GM18519 (cell line): ENCODE data around the gene TRIM7.
"Not testable (repeated sequence)": the region's sequence is repeated elsewhere in the genome, so short reads cannot be mapped to it uniquely, and the experiment has no call there.

Source experiments
- ATAC-seq: cut with Tn5 transposase; IDR thresholded peaks from one replicate; pipeline ENCODE4 v1.9.1; 2021; ENCODE audit warnings: mild to moderate bottlenecking, moderate library complexity; ENCODE audit not compliant: unreplicated experiment, low FRiP score

The TRIM7 gene

DNA sequence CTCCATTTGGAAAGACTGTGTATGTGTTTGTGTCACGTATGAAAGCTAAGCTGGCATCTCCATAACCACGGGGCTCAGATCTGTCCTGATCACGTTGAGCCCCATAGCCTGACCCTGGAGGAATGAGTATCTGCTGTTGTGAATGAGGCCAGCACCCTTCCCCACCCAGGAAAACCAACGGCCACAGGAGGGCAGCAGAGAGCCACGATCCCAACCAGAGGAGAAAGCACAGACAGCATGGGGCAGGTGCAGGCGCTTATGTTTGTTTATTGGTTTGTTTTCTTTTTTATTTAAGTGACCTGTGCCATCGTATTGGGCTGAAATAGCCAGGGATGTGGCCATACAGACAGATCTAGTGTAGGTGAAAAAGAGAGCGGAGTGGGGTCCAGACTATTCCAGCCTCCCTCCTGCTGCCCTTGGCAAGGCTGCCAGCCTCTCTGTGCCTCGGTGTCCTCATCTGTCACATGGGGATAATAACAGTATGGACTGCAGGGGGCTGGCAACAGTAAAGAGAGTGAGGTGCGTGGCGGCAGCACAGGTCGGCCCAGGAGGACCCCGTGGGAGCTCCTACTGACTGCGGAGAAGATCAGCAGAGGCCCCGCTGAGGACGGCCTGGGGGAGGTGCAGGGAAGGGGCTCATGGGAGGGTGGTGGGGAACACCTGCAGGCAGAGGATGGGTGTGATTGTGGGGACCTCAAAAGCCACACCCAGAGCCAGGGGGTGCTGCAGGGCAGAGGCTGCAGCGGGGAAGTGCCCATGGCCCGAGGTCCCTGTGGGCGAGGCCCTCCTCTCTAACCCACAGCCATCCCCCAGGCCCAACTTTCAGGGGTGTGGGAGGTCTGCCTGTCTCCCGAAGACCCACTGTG lies 45.5 kb downstream of the TRIM7 start:
- ATAC-seq, result no peak

- no peak for ATAC-seq
Measured at GRCh38 chr5:181158869-181159268, 46.1 kb downstream of the TRIM7 start.

DNA sequence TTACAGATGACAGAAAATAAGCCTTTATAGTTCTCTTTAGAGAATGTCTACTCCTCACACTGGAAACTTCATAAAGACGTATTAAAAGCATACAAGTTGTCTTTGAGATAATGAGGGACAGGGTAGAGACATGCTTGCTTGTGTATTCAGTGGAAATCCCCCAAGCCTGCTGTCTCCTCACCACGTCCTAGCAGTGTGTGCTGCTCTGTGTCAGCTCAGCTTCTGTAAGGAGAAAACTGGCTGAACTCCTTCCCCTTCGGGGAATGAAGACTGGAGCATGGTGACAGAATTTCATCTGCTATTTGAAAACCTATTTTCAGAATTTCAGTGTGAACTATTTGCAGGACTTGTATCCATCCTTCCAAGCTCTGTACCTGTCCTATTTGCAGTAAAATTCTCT lies 48.2 kb downstream of the TRIM7 start:
- ATAC-seq, result no peak

DNA sequence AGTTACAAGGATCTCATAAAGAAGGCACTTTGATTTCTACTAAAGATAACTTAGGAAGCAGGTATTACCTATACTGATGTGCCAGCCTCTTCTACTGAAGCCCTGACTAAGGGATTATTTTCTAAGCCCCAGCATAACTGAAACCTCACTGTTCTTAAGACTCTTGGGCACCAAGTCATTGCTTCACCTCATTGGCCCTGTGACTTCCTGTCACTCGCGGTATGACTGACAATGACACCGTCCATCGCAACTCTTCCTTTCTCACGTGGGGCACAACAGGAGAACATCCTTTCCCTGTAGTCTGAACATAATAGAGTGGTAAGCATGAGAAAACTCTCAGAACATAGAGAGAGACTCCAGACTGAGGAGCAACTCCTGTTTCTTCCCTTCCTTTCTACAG lies 51.2 kb downstream of the TRIM7 start:
- ATAC-seq, result no peak

DNA sequence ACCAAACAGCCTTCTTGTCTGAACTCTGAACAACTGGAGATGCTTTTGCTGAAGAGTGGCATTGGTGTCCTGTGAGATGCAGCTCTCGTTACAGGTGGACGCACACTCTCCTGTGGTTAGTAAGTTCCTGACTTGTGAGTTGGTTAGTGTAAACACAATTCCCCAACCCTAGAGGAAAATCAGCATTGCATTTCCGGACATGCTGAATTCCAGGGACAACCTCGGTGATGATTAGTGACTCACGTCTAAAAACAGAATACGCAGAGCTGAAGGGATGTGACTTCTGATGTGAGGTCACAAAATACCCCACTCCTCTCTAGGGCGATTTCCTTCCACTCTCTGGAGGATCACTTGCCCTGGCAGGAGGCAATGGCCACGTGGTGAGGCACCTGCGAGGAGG lies 52.6 kb downstream of the TRIM7 start:
- ATAC-seq, result no peak

DNA sequence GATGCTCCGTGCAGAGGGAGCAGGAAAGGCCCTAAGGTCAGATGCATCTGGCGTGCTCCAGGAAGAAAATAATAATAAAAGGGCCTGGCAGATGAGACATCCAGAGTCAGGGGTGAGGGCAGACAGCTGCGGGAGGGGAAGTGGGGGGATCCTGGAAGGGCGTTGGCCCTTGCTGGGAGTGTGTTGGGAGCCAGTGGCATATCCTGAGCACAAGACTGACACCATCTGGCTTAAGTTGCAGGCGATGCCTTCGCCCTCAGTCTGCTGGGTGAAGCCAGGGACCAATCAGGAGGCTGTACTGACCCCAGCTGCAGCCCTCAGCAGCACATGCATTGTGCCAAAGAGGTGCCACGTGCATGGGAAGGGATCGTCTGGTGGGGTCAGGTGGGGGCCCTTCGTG lies 53.9 kb downstream of the TRIM7 start:
- ATAC-seq, result no peak

GRCh38 chr5:181149806-181150733 lies 54.9 kb downstream of the TRIM7 start:
- no peak for ATAC-seq

GRCh38 chr5:181149355-181149754 lies 55.6 kb downstream of the TRIM7 start:
- ATAC-seq, result no peak

- ATAC-seq, result not testable (repeated sequence)
Measured at GRCh38 chr5:181146927-181147636, 57.9 kb downstream of the TRIM7 start, which contains the start of gene OR2V2. Gene OR2V2, plus strand, starts transcription at chr5:181147586. Its CDS starts 7,357 bp downstream, at chr5:181154943.

DNA sequence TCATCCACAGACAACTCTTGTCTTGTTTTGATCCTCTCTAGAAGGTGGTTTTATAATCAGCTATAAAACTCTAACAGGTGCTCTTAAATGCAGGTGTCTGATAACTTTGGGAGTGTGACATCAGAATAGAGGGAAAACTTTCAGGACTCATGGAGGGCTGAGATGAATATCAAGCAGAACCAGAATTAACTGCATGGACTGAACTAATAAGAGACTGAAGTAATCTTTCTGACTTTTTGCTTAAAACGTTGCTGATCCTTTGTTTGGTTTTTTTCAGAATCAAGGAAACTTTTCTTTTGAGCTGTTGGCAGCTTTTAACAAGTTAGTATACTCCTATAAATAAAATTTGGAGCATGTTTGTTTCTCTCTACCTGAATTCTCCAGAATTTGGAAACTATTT lies 59.9 kb downstream of the TRIM7 start:
- no peak for ATAC-seq
